ENCODE measurements around the gene MATN1. TPM values are rescaled to one million over a fixed set of nuclear protein-coding genes. Genes with fewer than 3 reads are reported as not detected.

Gene MATN1
- total RNA-seq, 1 donor from 2014 or later: 0.24 TPM

DNA sequence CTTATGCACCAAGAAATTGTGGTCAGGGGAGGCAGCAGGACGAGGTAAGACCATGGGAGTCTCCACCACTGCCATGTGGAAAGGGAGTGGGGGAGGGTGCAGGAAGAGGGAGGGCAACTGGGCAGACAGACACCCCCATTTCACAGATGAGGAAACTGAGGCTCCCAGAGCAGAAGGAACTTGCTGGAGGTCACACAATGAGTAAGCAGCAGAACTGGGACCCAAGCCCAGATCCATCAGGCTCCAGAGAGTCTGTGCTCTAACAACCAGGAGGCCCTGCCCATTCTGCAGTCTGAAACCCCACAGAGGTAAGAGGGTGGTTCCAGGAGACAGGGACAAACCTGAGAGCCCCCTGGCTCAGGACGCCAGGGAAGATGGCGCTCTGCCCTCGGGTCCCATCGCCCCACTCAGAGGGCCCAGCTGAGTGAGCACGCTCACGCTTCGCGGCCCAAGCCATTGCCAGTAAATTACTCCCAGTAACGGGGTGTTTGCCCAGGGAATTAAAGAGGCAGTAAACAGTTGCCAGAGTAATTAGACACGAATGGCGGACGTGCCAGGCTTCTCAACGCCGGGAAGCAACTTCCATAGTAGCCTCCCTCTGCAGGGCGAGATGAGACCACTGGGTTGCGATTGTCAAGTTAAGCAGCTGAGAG is 59.2 kb downstream of the MATN1 start:
- Mint-ChIP-seq H3K27me3 (peaks cover 6% of the 10 kb centered on the region), H3K36me3 (no peaks in the 10 kb centered on the region), H3K4me1 (ENCODE audit: unreplicated experiment) (peaks cover 28% of the 10 kb centered on the region), H3K9me3 (no peaks in the 10 kb centered on the region), H3K4me3 (no peak overlapping the region), H3K27ac (no peak overlapping the region)
- no peak for DNase-seq (ENCODE audit: extremely low spot score, unreplicated experiment)
- TF ChIP-seq, protein P1, sequence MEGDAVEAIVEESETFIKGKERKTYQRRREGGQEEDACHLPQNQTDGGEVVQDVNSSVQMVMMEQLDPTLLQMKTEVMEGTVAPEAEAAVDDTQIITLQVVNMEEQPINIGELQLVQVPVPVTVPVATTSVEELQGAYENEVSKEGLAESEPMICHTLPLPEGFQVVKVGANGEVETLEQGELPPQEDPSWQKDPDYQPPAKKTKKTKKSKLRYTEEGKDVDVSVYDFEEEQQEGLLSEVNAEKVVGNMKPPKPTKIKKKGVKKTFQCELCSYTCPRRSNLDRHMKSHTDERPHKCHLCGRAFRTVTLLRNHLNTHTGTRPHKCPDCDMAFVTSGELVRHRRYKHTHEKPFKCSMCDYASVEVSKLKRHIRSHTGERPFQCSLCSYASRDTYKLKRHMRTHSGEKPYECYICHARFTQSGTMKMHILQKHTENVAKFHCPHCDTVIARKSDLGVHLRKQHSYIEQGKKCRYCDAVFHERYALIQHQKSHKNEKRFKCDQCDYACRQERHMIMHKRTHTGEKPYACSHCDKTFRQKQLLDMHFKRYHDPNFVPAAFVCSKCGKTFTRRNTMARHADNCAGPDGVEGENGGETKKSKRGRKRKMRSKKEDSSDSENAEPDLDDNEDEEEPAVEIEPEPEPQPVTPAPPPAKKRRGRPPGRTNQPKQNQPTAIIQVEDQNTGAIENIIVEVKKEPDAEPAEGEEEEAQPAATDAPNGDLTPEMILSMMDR (conservative IDR thresholded peaks at IDR 0.05): no peak

DNA sequence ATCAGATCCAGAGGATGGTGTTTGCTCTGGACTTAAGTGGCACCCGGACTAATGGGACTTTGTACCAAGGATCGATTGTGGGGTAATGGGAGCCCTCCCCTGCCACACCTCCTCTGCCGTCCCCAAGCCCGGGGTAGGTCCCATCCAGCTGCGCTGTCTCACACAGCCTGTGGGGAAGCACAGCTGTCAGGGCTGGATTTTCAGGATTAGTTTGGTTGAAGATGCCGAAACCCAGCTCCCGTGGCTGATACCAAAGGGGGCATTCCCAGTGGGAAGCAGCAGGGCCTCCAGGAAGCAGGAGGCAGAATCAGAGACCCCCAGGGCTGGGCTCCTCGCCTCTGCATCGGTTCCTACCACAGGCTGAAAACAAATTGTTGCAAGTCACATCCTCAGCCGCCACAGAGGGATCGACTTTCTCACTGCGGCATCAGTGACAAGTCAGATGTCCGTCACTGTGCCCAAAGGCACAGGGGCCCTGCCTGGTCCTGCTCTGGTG is 59.7 kb downstream of the MATN1 start:
- TF ChIP-seq, protein P1 (conservative IDR thresholded peaks at IDR 0.05): no peak
- DNase-seq (ENCODE audit: extremely low spot score, unreplicated experiment): no peak
- H3K36me3 Mint-ChIP-seq: no peaks in the 10 kb centered on the region
- H3K9me3 Mint-ChIP-seq: no peaks in the 10 kb centered on the region
- H3K4me3 Mint-ChIP-seq: no peak overlapping the region
- H3K27me3 Mint-ChIP-seq: peaks cover 7% of the 10 kb centered on the region
- H3K27ac Mint-ChIP-seq: no peak overlapping the region
- H3K4me1 Mint-ChIP-seq (ENCODE audit: unreplicated experiment): peaks cover 28% of the 10 kb centered on the region

DNA sequence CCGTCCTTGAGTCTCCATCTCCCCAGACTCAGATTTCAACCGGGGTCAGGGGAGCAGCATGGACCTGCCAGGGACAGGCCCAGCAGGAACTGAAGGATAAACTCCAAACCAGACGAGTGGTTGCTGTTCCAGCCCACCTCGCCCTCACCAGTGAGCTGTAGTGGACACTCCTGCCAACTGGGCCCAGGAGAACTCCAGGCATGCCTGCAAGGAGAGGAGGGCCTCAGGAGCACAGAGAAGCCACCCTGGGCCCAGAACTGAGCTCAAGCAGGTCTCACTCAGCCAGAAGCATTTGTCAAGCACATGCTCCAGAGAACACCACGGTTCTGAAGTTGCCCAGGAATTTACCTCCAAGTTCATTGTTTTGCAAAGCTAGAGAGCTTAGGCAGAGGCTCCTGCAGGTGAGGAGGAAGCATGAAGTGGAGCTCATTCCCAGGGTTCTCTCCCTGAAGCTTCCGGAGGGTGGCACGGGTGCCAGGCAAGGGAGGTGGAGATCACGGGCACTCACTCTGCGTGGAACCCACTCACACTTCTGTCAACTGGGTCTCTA is 61.0 kb downstream of the MATN1 start:
- H3K9me3 Mint-ChIP-seq: no peaks in the 10 kb centered on the region
- H3K36me3 Mint-ChIP-seq: no peaks in the 10 kb centered on the region
- peaks cover 7% of the 10 kb centered on the region for H3K27me3 Mint-ChIP-seq
- H3K27ac Mint-ChIP-seq: no peak overlapping the region
- peaks cover 28% of the 10 kb centered on the region for H3K4me1 Mint-ChIP-seq (ENCODE audit: unreplicated experiment)
- DNase-seq (ENCODE audit: extremely low spot score, unreplicated experiment): no peak
- TF ChIP-seq, protein P1 (conservative IDR thresholded peaks at IDR 0.05): no peak
- H3K4me3 Mint-ChIP-seq: no peak overlapping the region

DNA sequence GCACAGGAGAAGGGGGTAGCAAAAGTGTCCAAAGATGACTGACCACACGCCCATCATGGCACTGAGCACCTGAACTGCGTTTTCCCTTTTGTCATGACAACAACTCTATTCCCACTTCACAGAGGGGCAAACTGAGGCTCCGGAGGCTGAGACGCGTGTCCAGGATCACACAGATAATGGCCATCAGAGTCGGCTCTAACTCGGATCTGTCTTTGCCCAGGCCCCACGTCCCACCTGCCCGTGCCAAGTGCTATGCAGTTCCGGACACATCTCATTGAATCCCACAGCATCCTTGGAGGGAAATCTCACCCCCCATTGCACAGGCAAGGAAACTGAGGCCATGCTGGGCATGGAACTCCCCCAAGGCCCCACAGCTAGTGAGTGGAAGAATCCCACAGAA is 62.1 kb downstream of the MATN1 start:
- Mint-ChIP-seq H3K4me3 (no peak overlapping the region), H3K27ac (no peak overlapping the region), H3K4me1 (ENCODE audit: unreplicated experiment) (peaks cover 22% of the 10 kb centered on the region), H3K36me3 (no peaks in the 10 kb centered on the region), H3K9me3 (no peaks in the 10 kb centered on the region), H3K27me3 (peaks cover 7% of the 10 kb centered on the region)
- DNase-seq (ENCODE audit: extremely low spot score, unreplicated experiment): no peak
- TF ChIP-seq, protein P1 (conservative IDR thresholded peaks at IDR 0.05): no peak

Small RNA genes lying within 50 kb of the gene (microRNA-seq; reads per million reads assigned to microRNA genes)
- gene MIR4420: not detected

Other genes with a start within 250 kb of the MATN1 start
- gene LAPTM5, start 34.2 kb upstream of the MATN1 start, total RNA-seq (ENCODE audit: low replicate concordance): 0.24 and 0.29 TPM in 2 replicates
- gene SDC3, start 185.2 kb upstream of the MATN1 start, total RNA-seq (ENCODE audit: low replicate concordance): 46.7 and 54.2 TPM in 2 replicates

Measured in type B pancreatic cell (in vitro differentiated cells).